Nephron (organoid): ENCODE data around the gene PET100.

Experiments used
- H3K27ac Mint-ChIP-seq, 3 experiments: 2 replicates each; pipeline ENCODE4 v1.8.0; 2020; ENCODE audit warnings: mixed read lengths in 3 of 3, mild to moderate bottlenecking in 2 of 3, moderate library complexity in 1 of 3
- H3K27me3 Mint-ChIP-seq: 2 replicates; pipeline ENCODE4 v1.8.0; 2021; ENCODE audit warnings: low read depth, mild to moderate bottlenecking, moderate library complexity, mixed read lengths
- H3K36me3 Mint-ChIP-seq: 2 replicates; pipeline ENCODE4 v1.8.0; 2020; ENCODE audit warnings: low read depth, mixed read lengths
- H3K4me1 Mint-ChIP-seq: 2 replicates; pipeline ENCODE4 v1.8.0; 2020; ENCODE audit warnings: mixed read lengths
- H3K4me3 Mint-ChIP-seq, 3 experiments: 2 replicates each; pipeline ENCODE4 v1.8.0; 2020; ENCODE audit warnings: mild to moderate bottlenecking in 3 of 3, mixed read lengths in 3 of 3, moderate library complexity in 2 of 3
- H3K9me3 Mint-ChIP-seq: 2 replicates; pipeline ENCODE4 v1.8.0; 2020; ENCODE audit warnings: mixed read lengths
- TF ChIP-seq, protein P1 (sequence below), 3 experiments: fragments of 200-600 bp; sonication (generic); IDR thresholded peaks; one replicate each; pipeline ENCODE4 v1.5.0; 2021; ENCODE audit warnings: antibody characterized with exemption in 3 of 3; ENCODE audit not compliant: unreplicated experiment in 3 of 3

Gene PET100

DNA sequence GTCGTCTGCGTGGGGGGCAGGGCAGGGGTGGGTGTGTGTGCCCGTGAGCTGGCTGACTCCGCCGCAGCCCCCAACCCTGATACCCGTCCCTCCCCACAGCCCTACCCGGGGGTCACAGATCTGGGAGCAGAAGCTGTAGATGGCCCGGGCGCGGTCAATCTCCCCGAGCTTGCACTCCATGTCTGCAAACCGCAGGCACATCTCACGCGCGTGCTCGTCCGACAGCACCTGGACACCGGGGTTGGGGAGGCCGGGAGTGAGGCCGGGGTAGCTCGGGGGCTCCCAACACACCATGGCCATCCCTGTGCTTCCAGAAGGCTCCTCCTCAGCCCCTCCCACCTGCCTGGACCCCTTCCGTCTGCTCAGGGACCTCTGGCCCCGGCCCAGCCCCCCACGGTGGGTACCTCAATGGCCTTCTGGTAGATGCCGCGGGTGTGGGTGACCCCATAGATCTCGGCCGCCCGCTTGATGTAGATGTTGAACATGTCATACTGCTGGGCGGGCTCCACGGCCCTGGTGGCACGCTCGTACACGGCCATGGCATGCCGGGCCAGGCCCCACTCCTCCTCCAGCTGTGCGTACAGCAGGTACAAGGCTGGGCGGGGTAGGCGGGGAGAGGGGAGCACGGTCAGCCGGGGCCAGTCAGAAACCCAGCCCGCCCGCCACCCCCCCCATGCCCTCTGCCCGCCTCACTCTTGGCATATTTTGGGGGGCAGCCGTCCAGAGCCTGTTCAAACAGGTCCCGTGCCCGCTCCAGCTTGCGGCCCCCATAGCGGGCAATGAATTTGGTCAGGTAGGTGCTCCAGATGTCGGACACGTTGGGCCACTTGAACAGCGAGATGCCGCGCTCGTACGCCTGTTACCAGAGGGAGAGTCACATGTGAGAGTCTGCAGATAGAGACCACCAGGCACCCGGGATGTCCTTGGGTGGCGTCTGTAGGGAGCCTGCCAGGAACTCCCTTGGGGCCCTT, 8.9 kb upstream of the PET100 start:
- H3K27ac Mint-ChIP-seq = no peak overlapping the region
- H3K4me1 Mint-ChIP-seq = no peaks in the 10 kb centered on the region
- H3K36me3 Mint-ChIP-seq = peaks cover 26% of the 10 kb centered on the region
- no peaks in the 10 kb centered on the region for H3K27me3 Mint-ChIP-seq
- no peak overlapping the region for H3K4me3 Mint-ChIP-seq
- TF ChIP-seq, protein P1, sequence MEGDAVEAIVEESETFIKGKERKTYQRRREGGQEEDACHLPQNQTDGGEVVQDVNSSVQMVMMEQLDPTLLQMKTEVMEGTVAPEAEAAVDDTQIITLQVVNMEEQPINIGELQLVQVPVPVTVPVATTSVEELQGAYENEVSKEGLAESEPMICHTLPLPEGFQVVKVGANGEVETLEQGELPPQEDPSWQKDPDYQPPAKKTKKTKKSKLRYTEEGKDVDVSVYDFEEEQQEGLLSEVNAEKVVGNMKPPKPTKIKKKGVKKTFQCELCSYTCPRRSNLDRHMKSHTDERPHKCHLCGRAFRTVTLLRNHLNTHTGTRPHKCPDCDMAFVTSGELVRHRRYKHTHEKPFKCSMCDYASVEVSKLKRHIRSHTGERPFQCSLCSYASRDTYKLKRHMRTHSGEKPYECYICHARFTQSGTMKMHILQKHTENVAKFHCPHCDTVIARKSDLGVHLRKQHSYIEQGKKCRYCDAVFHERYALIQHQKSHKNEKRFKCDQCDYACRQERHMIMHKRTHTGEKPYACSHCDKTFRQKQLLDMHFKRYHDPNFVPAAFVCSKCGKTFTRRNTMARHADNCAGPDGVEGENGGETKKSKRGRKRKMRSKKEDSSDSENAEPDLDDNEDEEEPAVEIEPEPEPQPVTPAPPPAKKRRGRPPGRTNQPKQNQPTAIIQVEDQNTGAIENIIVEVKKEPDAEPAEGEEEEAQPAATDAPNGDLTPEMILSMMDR (IDR thresholded peaks at IDR 0.05; ENCODE audit: unreplicated experiment in 3 of 3) = no peak
- no peaks in the 10 kb centered on the region for H3K9me3 Mint-ChIP-seq

DNA sequence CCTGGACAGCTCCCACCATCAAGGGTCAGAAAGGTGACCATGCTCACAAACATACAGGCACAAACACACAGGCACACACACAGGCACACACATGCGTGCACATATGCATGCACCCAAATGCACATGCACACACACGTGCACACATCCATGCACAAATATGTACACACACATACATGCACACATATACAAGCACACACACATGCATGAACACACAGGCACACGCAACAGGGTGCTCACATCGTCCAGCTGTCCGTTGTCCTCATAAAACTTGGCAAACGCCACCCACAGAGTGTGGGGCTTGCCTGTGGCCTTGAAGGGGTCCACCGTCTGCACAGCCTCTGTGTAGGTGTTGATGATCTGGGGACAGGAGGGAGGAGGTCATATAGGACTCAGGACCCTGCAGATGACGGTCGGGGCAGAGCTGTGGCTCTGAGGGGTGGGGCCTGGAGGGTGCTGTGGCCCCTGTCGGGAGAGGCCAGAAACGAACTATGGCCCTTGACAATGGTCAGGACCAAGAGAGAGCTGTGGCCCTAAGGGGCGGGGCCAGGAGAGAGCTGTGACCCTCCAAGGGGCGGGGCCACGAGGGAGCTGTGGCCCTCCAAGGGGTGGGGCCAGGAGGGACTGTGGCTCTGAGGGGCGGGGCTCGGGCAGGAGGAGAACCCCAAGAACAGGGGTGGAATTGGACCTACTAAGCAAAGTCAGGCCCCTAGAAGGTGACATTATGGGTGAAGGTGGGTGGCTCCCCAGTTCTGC, 6.5 kb upstream of the PET100 start:
- Mint-ChIP-seq H3K4me3 (no peak overlapping the region), H3K9me3 (no peaks in the 10 kb centered on the region), H3K4me1 (no peaks in the 10 kb centered on the region), H3K36me3 (peaks cover 29% of the 10 kb centered on the region), H3K27ac (no peak overlapping the region), H3K27me3 (no peaks in the 10 kb centered on the region)
- TF ChIP-seq, protein P1 (IDR thresholded peaks at IDR 0.05; ENCODE audit: unreplicated experiment in 3 of 3) = no peak

DNA sequence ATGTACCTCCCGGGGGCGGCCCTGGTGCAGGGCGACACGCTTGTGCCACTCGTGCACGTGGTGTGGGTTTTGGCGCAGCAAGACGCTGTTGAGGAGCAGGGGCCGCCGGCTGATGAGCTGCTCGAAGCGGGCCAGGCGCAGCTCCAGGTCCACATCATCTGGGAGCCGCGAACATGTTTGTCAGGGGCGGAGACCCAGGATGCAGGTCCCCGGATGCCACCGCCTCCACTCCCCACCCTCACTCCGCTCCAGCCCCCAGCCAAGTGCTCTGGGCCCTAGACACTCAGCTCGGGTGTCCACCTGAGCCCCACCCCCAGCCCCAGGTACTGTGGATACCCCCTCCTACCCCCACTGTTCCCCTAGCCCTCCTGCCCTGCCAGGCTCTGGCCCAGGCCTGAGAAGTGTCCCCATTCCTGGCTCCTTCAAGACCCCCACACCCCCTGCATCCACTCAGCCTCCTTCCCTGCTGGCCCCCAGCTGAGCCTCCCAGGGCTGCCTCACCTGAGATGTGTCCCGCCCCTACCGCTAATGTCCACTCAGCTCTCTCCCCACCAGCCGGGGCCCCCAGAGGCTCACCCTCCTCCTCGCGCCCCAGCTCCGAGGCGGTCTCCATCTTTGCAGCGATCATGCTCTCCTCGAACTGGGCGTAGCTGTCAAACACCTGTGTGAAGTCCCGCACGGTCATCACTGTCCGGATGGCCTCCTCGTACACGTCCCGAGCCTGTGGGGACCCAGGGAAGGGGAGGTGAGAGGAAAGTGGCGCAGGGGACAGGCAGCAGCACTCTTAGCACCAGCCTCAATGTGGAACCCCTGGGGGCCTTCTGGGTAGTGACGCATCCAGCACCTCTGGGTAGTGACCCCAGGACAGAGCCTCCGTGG, 5.6 kb upstream of the PET100 start:
- Mint-ChIP-seq H3K4me3 (no peak overlapping the region), H3K4me1 (peaks cover 8% of the 10 kb centered on the region), H3K9me3 (no peaks in the 10 kb centered on the region), H3K27me3 (no peaks in the 10 kb centered on the region), H3K27ac (no peak overlapping the region), H3K36me3 (peaks cover 21% of the 10 kb centered on the region)
- TF ChIP-seq, protein P1 (IDR thresholded peaks at IDR 0.05; ENCODE audit: unreplicated experiment in 3 of 3) = no peak

DNA sequence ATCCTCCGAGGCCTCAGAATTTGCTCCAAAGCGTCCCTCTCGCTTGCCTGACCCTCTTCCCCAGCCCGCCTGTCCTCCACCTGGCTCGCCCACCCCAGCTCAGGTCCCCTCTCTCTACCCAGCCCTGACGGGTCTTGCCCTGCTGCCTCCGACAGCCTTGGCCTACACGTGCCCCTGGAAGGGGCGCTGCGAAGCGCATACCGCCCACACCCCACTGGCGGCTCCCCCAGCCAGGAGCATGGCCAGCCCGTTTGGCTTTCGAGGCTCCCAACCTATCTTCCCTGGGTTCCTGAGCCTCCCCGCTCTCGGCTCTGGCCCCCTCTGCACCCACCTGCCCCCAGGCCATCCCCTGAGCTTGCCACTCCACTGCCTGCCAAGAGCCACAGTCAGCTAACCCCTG, 4.8 kb upstream of the PET100 start:
- no peak overlapping the region for H3K27ac Mint-ChIP-seq
- no peak overlapping the region for H3K4me3 Mint-ChIP-seq
- H3K27me3 Mint-ChIP-seq = no peaks in the 10 kb centered on the region
- H3K4me1 Mint-ChIP-seq = peaks cover 16% of the 10 kb centered on the region
- peaks cover 25% of the 10 kb centered on the region for H3K36me3 Mint-ChIP-seq
- TF ChIP-seq, protein P1 (IDR thresholded peaks at IDR 0.05; ENCODE audit: unreplicated experiment in 3 of 3) = no peak
- no peaks in the 10 kb centered on the region for H3K9me3 Mint-ChIP-seq

DNA sequence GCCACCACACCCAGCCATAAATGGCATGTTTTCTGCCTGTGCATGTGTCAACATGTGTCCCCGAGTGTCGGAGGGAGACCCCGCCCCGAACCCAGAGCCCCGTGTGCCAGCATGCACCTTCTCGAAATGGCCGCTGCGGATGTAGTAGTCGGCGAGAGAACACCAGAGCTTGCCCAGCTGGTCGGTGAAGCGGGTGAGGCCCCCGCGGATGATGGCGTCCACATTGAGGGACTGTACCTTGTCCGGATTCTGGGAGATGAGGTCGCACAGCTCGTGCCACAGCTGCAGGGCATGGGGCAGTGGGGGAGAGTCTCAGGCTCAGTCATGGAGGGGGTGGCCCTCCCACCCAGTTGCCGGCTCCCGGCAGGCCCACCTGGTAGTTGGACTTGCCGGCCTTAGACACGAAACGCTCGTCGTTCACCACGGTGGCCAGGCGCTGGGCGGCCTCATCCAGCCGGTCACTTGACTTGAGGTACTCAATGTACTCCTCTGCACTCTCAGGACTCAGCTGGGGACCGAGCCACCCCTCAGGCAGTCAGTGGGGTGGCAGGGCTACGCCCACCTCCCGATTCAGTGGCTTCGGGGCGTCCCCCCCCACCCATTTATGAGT, 3.7 kb upstream of the PET100 start:
- no peaks in the 10 kb centered on the region for H3K27me3 Mint-ChIP-seq
- peak overlapping the region in 1 of 3 experiments; percentile 34 for H3K4me3 Mint-ChIP-seq
- TF ChIP-seq, protein P1 (IDR thresholded peaks at IDR 0.05; ENCODE audit: unreplicated experiment in 3 of 3) = no peak
- no peaks in the 10 kb centered on the region for H3K9me3 Mint-ChIP-seq
- peaks cover 21% of the 10 kb centered on the region for H3K4me1 Mint-ChIP-seq
- peaks cover 25% of the 10 kb centered on the region for H3K36me3 Mint-ChIP-seq
- no peak overlapping the region for H3K27ac Mint-ChIP-seq
